Measurements from ENCODE around the gene TMEM86B. TPM values are rescaled to one million over a fixed set of nuclear protein-coding genes. Genes with fewer than 3 reads are reported as not detected.

The TMEM86B gene
- polyA plus RNA-seq, 1 donor (not counting 4 experiments of a cell fraction or from before 2014, with no cell fraction given): 0.60 TPM

- FAIRE-seq: no peak
- Histone ChIP-seq H3K36me3 (ENCODE audit: control insufficient read depth in 2 of 2, extremely low read depth in 1 of 2, insufficient read depth in 2 of 2, low read length in 2 of 2) (peaks cover 39 to 45% of the 10 kb centered on the region in 2 experiments), H3K9me3 (ENCODE audit: control insufficient read depth, low read depth, low read length) (no peaks in the 10 kb centered on the region), H4K20me1 (ENCODE audit: control insufficient read depth, extremely low read depth, insufficient read depth, low read length) (no peaks in the 10 kb centered on the region), H3K27ac (ENCODE audit: control insufficient read depth, insufficient read depth, low read length) (no peak overlapping the region), H2AFZ (ENCODE audit: control insufficient read depth, low read length) (no peak overlapping the region), H3K4me3 (ENCODE audit: control insufficient read depth in 2 of 3, extremely low read depth in 1 of 3, insufficient read depth in 2 of 3, low read depth in 1 of 3, low read length in 3 of 3) (no peak overlapping the region), H3K9me1 (ENCODE audit: control insufficient read depth, extremely low read depth, insufficient read depth, low read length) (no peaks in the 10 kb centered on the region), H3K9ac (ENCODE audit: control insufficient read depth, extremely low read depth, insufficient read depth, low read length) (no peak overlapping the region), H3K4me2 (ENCODE audit: control insufficient read depth, extremely low read depth, insufficient read depth, low read depth, low read length) (no peak overlapping the region), H3K27me3 (ENCODE audit: control insufficient read depth, extremely low read depth, insufficient read depth, low read length) (no peaks in the 10 kb centered on the region), H3K79me2 (ENCODE audit: control insufficient read depth, insufficient read depth, low read length) (no peaks in the 10 kb centered on the region), H3K4me1 (ENCODE audit: control insufficient read depth, extremely low read depth, insufficient read depth, low read length) (no peaks in the 10 kb centered on the region)
- no peak for DNase-seq (ENCODE audit: low read depth, low spot score)
- no peak for TF ChIP-seq CTCF (optimal IDR thresholded peaks at IDR 0.05 in 1 of 3, IDR thresholded peaks at IDR 0.05 in 1 of 3, conservative IDR thresholded peaks at IDR 0.05 in 1 of 3; ENCODE audit: extremely low read depth in 1 of 3, insufficient read depth in 2 of 3, low read length in 3 of 3)
- no peak for TF ChIP-seq EZH2 (IDR thresholded peaks at IDR 0.05; ENCODE audit: low read length)
- dilution Hi-C loops (cut with MboI; ENCODE audit: extremely low pct_ligation_motif_present, low sequenced_read_pairs): no loop called here
Observed at GRCh38 chr19:55232286-55232602, 3.7 kb upstream of the TMEM86B start.

- no peaks in the 10 kb centered on the region for H3K4me1 ChIP-seq (ENCODE audit: control insufficient read depth, extremely low read depth, insufficient read depth, low read length)
- H3K4me3 ChIP-seq (ENCODE audit: control insufficient read depth in 2 of 3, extremely low read depth in 1 of 3, insufficient read depth in 2 of 3, low read depth in 1 of 3, low read length in 3 of 3): no peak overlapping the region
- no peak overlapping the region for H3K9ac ChIP-seq (ENCODE audit: control insufficient read depth, extremely low read depth, insufficient read depth, low read length)
- H3K27me3 ChIP-seq (ENCODE audit: control insufficient read depth, extremely low read depth, insufficient read depth, low read length): no peaks in the 10 kb centered on the region
- H3K36me3 ChIP-seq (ENCODE audit: control insufficient read depth in 2 of 2, extremely low read depth in 1 of 2, insufficient read depth in 2 of 2, low read length in 2 of 2): peaks cover 36 to 39% of the 10 kb centered on the region in 2 experiments
- no peaks in the 10 kb centered on the region for H3K9me1 ChIP-seq (ENCODE audit: control insufficient read depth, extremely low read depth, insufficient read depth, low read length)
- H3K27ac ChIP-seq (ENCODE audit: control insufficient read depth, insufficient read depth, low read length): no peak overlapping the region
- H3K9me3 ChIP-seq (ENCODE audit: control insufficient read depth, low read depth, low read length): no peaks in the 10 kb centered on the region
- FAIRE-seq (no peak), DNase-seq (ENCODE audit: low read depth, low spot score) (no peak)
- no peak overlapping the region for H2AFZ ChIP-seq (ENCODE audit: control insufficient read depth, low read length)
- no peak overlapping the region for H3K4me2 ChIP-seq (ENCODE audit: control insufficient read depth, extremely low read depth, insufficient read depth, low read depth, low read length)
- no peaks in the 10 kb centered on the region for H4K20me1 ChIP-seq (ENCODE audit: control insufficient read depth, extremely low read depth, insufficient read depth, low read length)
- dilution Hi-C loops (cut with MboI; ENCODE audit: extremely low pct_ligation_motif_present, low sequenced_read_pairs): no loop called here
- no peaks in the 10 kb centered on the region for H3K79me2 ChIP-seq (ENCODE audit: control insufficient read depth, insufficient read depth, low read length)
- no peak for TF ChIP-seq CTCF (optimal IDR thresholded peaks at IDR 0.05 in 1 of 3, IDR thresholded peaks at IDR 0.05 in 1 of 3, conservative IDR thresholded peaks at IDR 0.05 in 1 of 3; ENCODE audit: extremely low read depth in 1 of 3, insufficient read depth in 2 of 3, low read length in 3 of 3)
- no peak for TF ChIP-seq EZH2 (IDR thresholded peaks at IDR 0.05; ENCODE audit: low read length)
Observed at GRCh38 chr19:55231391-55232285, 3.1 kb upstream of the TMEM86B start.
